GM18873 (cell line): ENCODE results near the gene RGN.
"Not testable (repeated sequence)": the region's sequence is repeated elsewhere in the genome, so short reads cannot be mapped to it uniquely, and the experiment has no call there.

Source experiments
- ATAC-seq: cut with Tn5 transposase; IDR thresholded peaks from one replicate; pipeline ENCODE4 v1.9.1; 2021; ENCODE audit warnings: mild to moderate bottlenecking, moderate library complexity, moderate number of reproducible peaks; ENCODE audit not compliant: unreplicated experiment, low FRiP score

The RGN gene

GRCh38 chrX:47078129-47079043 is at the start of gene RGN:
Gene RGN (plus strand): TSS chrX:47078443. CDS start chrX:47081145, 2,702 bp downstream.
- no peak for ATAC-seq

GRCh38 chrX:47030339-47030738 is 47.9 kb upstream of the RGN start:
- no peak for ATAC-seq

GRCh38 chrX:47047989-47048388 is 30.3 kb upstream of the RGN start:
- ATAC-seq, result no peak

- ATAC-seq, result no peak
Observed at GRCh38 chrX:47059142-47059874, 18.9 kb upstream of the RGN start.

- no peak for ATAC-seq
Observed at GRCh38 chrX:47060708-47061107, 17.5 kb upstream of the RGN start.

- ATAC-seq, result no peak
Observed at GRCh38 chrX:47061238-47061919, 16.9 kb upstream of the RGN start.

- no peak for ATAC-seq
Observed at GRCh38 chrX:47063179-47063578, 15.1 kb upstream of the RGN start.

- no peak for ATAC-seq
Observed at GRCh38 chrX:47068214-47068613, 10.0 kb upstream of the RGN start.

- no peak for ATAC-seq
Observed at GRCh38 chrX:47068720-47069119, 9.5 kb upstream of the RGN start.

GRCh38 chrX:47080215-47080914 is 2.1 kb downstream of the RGN start:
- ATAC-seq, result no peak

- ATAC-seq, result no peak
Observed at GRCh38 chrX:47080915-47081236, 2.6 kb downstream of the RGN start.

GRCh38 chrX:47091149-47091775 is 13.0 kb downstream of the RGN start:
- ATAC-seq, result no peak

- no peak for ATAC-seq
Observed at GRCh38 chrX:47093248-47093647, 15.0 kb downstream of the RGN start.

- no peak for ATAC-seq
Observed at GRCh38 chrX:47093860-47094259, 15.6 kb downstream of the RGN start.

- ATAC-seq, result no peak
Observed at GRCh38 chrX:47097018-47097417, 18.8 kb downstream of the RGN start.

- ATAC-seq, result no peak
Observed at GRCh38 chrX:47098338-47099094, 20.3 kb downstream of the RGN start.

- no peak for ATAC-seq
Observed at GRCh38 chrX:47101206-47101605, 23.0 kb downstream of the RGN start.

GRCh38 chrX:47110936-47111615 is 32.8 kb downstream of the RGN start:
- not testable (repeated sequence) for ATAC-seq
